ENCODE data around the gene C17orf58. TPM values are rescaled to one million over a fixed set of nuclear protein-coding genes. Genes with fewer than 3 reads are reported as not detected.
"Not testable (repeated sequence)": the region's sequence is repeated elsewhere in the genome, so short reads cannot be mapped to it uniquely, and the experiment has no call there.

C17orf58 gene
- total and polyA plus RNA-seq, 3 donors from 2014 or later = 13.1 to 14.5 (median 13.5) TPM

DNA sequence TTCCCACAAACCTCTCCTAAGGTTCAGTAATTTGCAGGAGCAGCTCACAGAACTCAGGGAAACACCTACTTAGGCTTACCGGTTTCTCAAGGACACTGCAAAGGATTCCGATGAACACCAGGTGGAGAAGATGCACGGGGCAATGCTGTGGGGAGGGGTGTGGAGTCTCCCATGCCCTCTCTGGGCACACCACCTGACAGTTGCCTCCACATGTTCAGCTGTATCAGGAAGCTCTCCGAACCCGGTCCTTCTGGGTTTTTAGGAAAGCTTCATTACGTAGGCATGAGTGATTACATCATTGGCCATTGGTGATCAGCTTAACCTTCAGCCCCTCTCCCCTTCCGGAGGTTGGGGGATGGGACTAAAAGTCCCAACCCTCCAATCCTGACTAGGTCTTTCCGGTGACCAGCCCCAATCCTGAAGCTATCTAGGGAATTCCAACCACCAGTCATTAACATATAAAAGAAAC, 21.6 kb downstream of the C17orf58 start:
- Histone ChIP-seq H3K9me3 (no peaks in the 10 kb centered on the region), H3K27ac (no peak overlapping the region), H3K36me3 (ENCODE audit: low read depth, missing control alignments) (no peaks in the 10 kb centered on the region), H3K4me1 (no peaks in the 10 kb centered on the region), H3K27me3 (no peaks in the 10 kb centered on the region), H3K4me3 (no peak overlapping the region)
- no peak for TF ChIP-seq POLR2A (IDR thresholded peaks at IDR 0.05)
- TF ChIP-seq, protein P1, sequence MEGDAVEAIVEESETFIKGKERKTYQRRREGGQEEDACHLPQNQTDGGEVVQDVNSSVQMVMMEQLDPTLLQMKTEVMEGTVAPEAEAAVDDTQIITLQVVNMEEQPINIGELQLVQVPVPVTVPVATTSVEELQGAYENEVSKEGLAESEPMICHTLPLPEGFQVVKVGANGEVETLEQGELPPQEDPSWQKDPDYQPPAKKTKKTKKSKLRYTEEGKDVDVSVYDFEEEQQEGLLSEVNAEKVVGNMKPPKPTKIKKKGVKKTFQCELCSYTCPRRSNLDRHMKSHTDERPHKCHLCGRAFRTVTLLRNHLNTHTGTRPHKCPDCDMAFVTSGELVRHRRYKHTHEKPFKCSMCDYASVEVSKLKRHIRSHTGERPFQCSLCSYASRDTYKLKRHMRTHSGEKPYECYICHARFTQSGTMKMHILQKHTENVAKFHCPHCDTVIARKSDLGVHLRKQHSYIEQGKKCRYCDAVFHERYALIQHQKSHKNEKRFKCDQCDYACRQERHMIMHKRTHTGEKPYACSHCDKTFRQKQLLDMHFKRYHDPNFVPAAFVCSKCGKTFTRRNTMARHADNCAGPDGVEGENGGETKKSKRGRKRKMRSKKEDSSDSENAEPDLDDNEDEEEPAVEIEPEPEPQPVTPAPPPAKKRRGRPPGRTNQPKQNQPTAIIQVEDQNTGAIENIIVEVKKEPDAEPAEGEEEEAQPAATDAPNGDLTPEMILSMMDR (IDR thresholded peaks at IDR 0.05) = no peak
- WGBS, 2 donors = 60 to 70% methylated on average over 6 to 8 of the region's 8 CpGs
- no peak for DNase-seq
- intact Hi-C loops (cut with DNase I; ENCODE audit: low total_unique reads) = no loop called here

DNA sequence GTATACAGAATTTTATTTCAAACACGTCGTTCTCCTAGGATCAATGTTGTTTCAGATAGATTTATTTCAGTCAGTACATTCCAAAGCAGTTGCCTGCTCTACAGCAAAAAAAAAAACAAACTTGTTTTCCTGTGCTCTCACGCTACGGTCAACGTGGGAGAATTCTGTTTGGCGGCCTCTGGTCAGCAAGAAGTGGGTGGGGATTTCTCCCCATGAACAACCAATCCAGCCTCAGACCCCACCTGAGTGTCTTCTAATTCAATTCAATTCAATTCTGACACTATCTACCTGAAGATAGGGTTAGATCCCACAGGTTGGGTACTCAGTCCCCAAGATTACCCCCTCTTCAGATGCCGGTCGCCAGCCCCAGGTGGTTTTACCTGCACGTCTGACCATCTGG, 22.1 kb downstream of the C17orf58 start:
- intact Hi-C loops (cut with DNase I; ENCODE audit: low total_unique reads) = no loop called here
- DNase-seq = no peak
- no peaks in the 10 kb centered on the region for H3K4me1 ChIP-seq
- no peaks in the 10 kb centered on the region for H3K9me3 ChIP-seq
- 85 to 90% methylated on average over 9 of the region's 9 CpGs for WGBS, 2 donors
- no peak overlapping the region for H3K4me3 ChIP-seq
- H3K27ac ChIP-seq = no peak overlapping the region
- no peaks in the 10 kb centered on the region for H3K27me3 ChIP-seq
- H3K36me3 ChIP-seq (ENCODE audit: low read depth, missing control alignments) = no peaks in the 10 kb centered on the region
- TF ChIP-seq, protein P1 (IDR thresholded peaks at IDR 0.05) = no peak
- no peak for TF ChIP-seq POLR2A (IDR thresholded peaks at IDR 0.05)

DNA sequence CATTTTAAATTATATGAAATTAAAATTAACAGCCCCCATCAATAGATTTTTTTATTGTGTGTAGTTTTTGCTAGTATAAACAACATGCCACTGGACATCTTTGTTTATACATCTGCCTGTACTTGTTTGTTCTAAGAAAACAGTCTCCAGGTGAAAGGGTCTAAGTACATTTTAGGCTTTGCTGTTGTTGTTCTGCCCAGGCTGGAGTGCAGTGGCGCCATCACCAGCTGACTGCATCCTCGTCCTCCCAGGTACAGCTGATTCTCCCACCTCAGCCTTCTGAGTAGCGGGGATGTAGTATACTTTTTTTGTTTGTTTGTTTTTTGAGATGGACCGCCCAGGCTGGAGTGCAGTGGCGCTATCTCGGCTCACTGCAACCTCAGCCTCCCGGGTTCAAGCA, 25.5 kb downstream of the C17orf58 start:
- Histone ChIP-seq H3K4me3 (no peak overlapping the region), H3K9me3 (no peaks in the 10 kb centered on the region), H3K27me3 (no peaks in the 10 kb centered on the region), H3K4me1 (no peaks in the 10 kb centered on the region), H3K36me3 (ENCODE audit: low read depth, missing control alignments) (no peaks in the 10 kb centered on the region), H3K27ac (no peak overlapping the region)
- intact Hi-C loops (cut with DNase I; ENCODE audit: low total_unique reads) = no loop called here
- 94 to 97% methylated on average over 7 of the region's 7 CpGs for WGBS, 2 donors
- no peak for DNase-seq
- TF ChIP-seq, protein P1 (IDR thresholded peaks at IDR 0.05) = no peak
- TF ChIP-seq POLR2A (IDR thresholded peaks at IDR 0.05) = no peak

- H3K27me3 ChIP-seq; H3K4me3 ChIP-seq; H3K9me3 ChIP-seq; H3K4me1 ChIP-seq; H3K27ac ChIP-seq; H3K36me3 ChIP-seq (ENCODE audit: low read depth, missing control alignments); intact Hi-C loops (cut with DNase I; ENCODE audit: low total_unique reads): not testable (repeated sequence)
- TF ChIP-seq, protein P1 (IDR thresholded peaks at IDR 0.05) = peak; percentile 22 to 58 (median 57)
- 26 to 27% methylated on average over 1 of the region's 1 CpG for WGBS, 2 donors
- DNase-seq = peak; percentile 70
Measured at GRCh38 chr17:67963145-67963572, 33.1 kb downstream of the C17orf58 start.

GRCh38 chr17:67962156-67962555, 34.1 kb downstream of the C17orf58 start:
- H3K4me3 ChIP-seq; H3K9me3 ChIP-seq; H3K27me3 ChIP-seq; intact Hi-C loops (cut with DNase I; ENCODE audit: low total_unique reads); DNase-seq; H3K4me1 ChIP-seq; H3K36me3 ChIP-seq (ENCODE audit: low read depth, missing control alignments): not testable (repeated sequence)
- H3K27ac ChIP-seq = peak overlapping the region in 1 of 2 donors; percentile 44
- 44 to 63% methylated on average over 2 of the region's 2 CpGs for WGBS, 2 donors

DNA sequence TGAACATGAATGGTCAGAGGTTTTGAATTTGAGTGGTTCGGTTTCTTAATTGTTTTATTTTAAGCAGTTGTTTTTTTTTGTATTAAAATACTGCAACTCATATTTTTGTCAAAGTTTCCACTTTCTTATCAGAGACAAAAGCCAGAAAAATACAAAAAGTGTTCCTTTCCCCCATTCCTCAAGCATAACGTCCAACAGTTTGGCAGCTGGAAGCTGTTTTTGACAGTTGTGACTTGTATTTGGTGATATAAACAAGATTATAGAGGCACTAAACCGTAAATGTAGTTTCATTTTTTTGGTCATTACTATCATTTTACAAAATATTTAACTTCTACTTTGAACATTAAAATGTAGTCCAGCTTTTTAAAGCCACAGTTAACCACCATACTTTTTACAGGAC, 36.0 kb downstream of the C17orf58 start:
- H3K27me3 ChIP-seq; H3K4me1 ChIP-seq; H3K4me3 ChIP-seq; H3K9me3 ChIP-seq; DNase-seq; H3K36me3 ChIP-seq (ENCODE audit: low read depth, missing control alignments); intact Hi-C loops (cut with DNase I; ENCODE audit: low total_unique reads): not testable (repeated sequence)
- H3K27ac ChIP-seq = peak overlapping the region in 1 of 2 donors; percentile 7
- 36 to 39% methylated on average over 3 of the region's 3 CpGs for WGBS, 2 donors

Data from testis (tissue), 3 donors.